Adipocyte (in vitro differentiated cells): Measurements from ENCODE around the gene STAG1.
"Not testable (repeated sequence)": the region's sequence is repeated elsewhere in the genome, so short reads cannot be mapped to it uniquely, and the experiment has no call there.

Experiments
- DNase-seq: peaks from one replicate; pipeline ENCODE4 v3.0.0-alpha.2; 2015; ENCODE audit warnings: low read depth
- H3K27me3 ChIP-seq: replicated peaks from 2 replicates; pipeline ENCODE4 v1.7.0; 2013; ENCODE audit warnings: mild to moderate bottlenecking, low read length, moderate library complexity; ENCODE audit not compliant: control insufficient read depth, insufficient read depth
- H3K36me3 ChIP-seq: 2 replicates; pipeline ENCODE4 v1.7.0; 2013; ENCODE audit warnings: low read length, mild to moderate bottlenecking, moderate library complexity; ENCODE audit not compliant: control insufficient read depth, insufficient read depth, severe bottlenecking
- H3K4me1 ChIP-seq: 2 replicates; pipeline ENCODE4 v1.7.0; 2013; ENCODE audit warnings: mild to moderate bottlenecking, low read length, moderate library complexity; ENCODE audit not compliant: control insufficient read depth, insufficient read depth
- H3K4me3 ChIP-seq: 2 replicates; pipeline ENCODE4 v1.7.0; 2013; ENCODE audit warnings: mild to moderate bottlenecking, low read length, moderate library complexity
- H3K9ac ChIP-seq: 2 replicates; pipeline ENCODE4 v1.7.0; 2013; ENCODE audit warnings: mild to moderate bottlenecking, low read length, moderate library complexity
- H3K9me3 ChIP-seq: 2 replicates; pipeline ENCODE4 v1.7.0; 2013; ENCODE audit warnings: mild to moderate bottlenecking, low read length, moderate library complexity; ENCODE audit not compliant: control insufficient read depth

STAG1 gene

DNA sequence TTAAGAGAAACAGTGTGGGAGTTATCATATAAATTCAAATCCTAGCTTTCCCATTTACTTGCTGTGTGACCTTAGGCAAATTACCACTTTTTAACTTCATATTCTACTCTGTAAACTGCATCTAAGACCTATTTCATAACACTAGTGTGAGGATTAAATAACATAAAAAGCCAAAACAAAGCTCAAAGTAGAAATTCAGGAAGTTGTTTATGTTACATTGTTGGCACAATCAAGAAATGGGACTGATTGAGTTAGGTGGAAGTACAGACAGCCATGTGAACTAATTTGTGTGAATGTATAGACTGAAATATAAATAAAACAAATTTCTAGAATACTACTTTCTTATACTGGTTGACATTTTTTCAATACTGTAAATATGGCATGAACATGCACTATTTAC lies 131.7 kb downstream of the STAG1 start:
- peaks cover 22% of the 10 kb centered on the region for H3K4me1 ChIP-seq
- H3K27me3 ChIP-seq: no peaks in the 10 kb centered on the region
- no peaks in the 10 kb centered on the region for H3K9me3 ChIP-seq
- no peak overlapping the region for H3K9ac ChIP-seq
- no peak for DNase-seq
- H3K4me3 ChIP-seq: no peak overlapping the region
- H3K36me3 ChIP-seq: no peaks in the 10 kb centered on the region

DNA sequence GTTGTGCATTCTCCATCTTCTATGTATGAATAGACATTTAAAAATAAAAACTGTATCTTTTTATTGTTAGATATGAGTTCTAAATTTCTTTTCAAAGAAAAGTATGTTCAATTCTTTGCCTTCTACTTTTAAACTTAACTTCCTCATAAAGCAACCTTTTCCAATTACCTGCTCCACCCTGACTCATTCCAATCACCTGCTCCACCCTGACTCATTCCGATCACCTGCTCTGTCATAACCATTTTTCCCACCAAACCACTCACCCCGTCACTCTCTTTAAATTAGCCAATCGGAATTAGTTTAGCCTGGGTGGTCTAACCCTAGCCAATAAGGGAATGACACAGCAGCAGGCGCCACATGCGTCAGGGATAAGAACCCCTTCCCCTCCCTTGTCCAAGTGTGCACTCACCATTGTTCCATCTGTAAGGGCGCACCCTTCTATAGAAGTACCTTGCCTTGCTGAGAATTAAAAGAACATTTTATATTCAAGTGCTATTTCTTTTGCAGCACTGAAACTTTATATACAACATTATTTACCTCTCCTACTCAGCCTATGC lies 134.1 kb downstream of the STAG1 start:
- H3K4me3 ChIP-seq, H3K27me3 ChIP-seq, DNase-seq, H3K9me3 ChIP-seq, H3K9ac ChIP-seq, H3K36me3 ChIP-seq: not testable (repeated sequence)
- peaks cover 13% of the 10 kb centered on the region for H3K4me1 ChIP-seq

DNA sequence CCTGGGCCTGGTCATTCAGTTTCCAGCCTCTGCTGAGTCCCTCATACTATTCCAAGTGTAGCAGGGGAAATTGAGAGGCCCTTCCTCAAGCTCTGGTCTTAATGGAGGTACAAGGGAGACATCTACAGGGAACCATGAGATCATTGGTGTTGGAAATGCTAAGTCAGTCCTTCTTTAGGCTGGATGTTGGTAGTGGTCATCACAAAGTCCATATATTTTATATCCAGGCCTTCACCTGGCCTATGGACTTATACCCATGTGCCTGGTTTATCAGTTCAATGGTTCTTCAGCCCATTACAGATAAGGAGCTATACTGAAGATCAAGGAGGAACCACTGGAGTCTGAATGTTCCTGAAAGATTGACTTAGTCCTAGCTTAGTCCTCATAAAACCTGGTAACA lies 135.0 kb downstream of the STAG1 start:
- Histone ChIP-seq H3K4me3 (no peak overlapping the region), H3K36me3 (no peaks in the 10 kb centered on the region), H3K27me3 (no peaks in the 10 kb centered on the region), H3K9me3 (no peaks in the 10 kb centered on the region), H3K9ac (no peak overlapping the region), H3K4me1 (peaks cover 19% of the 10 kb centered on the region)
- no peak for DNase-seq

DNA sequence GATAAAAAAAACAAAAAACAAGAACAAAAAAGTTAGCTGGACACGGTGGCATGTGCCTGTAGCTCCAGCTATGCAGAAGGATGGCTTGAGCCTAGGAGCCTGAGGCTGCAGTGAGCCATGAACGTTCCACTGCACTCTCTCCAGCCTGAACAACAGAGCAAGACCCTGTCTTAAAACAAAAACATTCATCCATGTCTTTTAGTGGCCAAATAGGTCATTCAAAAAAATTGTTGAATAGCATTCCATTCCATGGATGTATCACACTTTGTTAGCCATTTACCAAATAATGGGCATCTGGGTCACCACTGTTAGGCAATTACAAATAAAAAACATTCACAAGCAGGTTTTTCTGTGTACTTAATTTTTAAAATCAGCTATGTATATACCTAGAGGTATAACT lies 139.7 kb downstream of the STAG1 start:
- H3K27me3 ChIP-seq: no peaks in the 10 kb centered on the region
- no peak overlapping the region for H3K4me3 ChIP-seq
- DNase-seq: no peak
- no peak overlapping the region for H3K9ac ChIP-seq
- H3K9me3 ChIP-seq: no peaks in the 10 kb centered on the region
- H3K36me3 ChIP-seq: no peaks in the 10 kb centered on the region
- peaks cover 15% of the 10 kb centered on the region for H3K4me1 ChIP-seq

DNA sequence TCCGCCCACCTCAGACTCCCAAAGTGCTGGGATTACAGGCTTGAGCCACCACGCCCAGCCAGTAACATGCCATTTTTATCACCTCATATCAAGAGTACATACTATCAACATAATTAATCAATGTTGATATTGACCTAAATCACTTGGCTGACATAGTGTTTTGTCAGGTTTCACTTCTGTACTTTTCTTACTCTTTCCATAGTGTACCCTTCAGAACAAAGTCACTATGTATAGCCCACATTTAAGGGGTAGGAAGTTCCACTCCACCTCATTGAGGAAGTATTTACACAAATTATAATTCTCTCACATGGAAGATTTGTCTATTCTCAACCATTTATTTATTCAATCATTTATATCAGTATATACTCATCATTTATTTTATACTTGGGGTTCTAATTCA lies 145.2 kb downstream of the STAG1 start:
- peaks cover 9% of the 10 kb centered on the region for H3K36me3 ChIP-seq
- H3K27me3 ChIP-seq: no peaks in the 10 kb centered on the region
- DNase-seq: no peak
- no peak overlapping the region for H3K4me3 ChIP-seq
- H3K9ac ChIP-seq: no peak overlapping the region
- no peaks in the 10 kb centered on the region for H3K4me1 ChIP-seq
- no peaks in the 10 kb centered on the region for H3K9me3 ChIP-seq

DNA sequence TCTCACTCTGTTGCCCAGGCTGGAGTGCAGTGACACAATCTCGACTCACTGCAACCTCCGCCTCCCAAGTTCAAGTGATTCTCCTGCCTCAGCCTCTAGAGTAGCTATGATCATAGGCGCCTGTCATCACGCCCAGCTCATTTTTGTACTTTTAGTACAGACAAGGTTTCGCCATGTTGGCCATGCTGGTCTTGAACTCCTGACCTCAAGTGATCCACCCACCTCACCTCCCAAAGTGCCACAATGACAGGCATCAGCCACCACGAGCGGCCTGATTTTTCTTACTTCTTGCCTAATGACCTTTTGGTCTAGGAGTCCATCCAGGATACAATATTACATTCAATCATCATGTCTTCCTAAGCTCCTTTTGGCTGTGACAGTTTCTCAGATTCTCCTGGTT lies 146.0 kb downstream of the STAG1 start:
- not testable (repeated sequence) for DNase-seq, H3K4me3 ChIP-seq, H3K27me3 ChIP-seq, H3K9ac ChIP-seq, H3K4me1 ChIP-seq, H3K9me3 ChIP-seq
- peaks cover 12% of the 10 kb centered on the region for H3K36me3 ChIP-seq

DNA sequence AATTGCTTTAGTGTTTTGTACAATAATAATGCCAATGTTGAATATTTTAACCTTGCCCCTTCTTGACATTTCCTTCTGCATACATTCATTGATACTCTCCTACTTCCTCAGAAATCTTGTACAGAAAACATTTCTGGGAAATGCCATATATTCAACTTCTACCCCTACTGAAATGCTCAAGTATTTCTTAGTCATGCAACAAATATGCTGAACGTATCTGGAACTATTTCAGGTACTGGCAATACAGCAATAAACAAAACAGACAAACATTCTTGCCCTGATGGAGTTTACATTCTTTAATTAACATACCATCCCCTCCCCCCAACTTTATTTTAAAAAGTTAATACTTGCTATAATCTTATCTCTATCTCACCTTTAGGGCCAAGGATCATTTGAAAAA lies 147.2 kb downstream of the STAG1 start:
- no peaks in the 10 kb centered on the region for H3K4me1 ChIP-seq
- DNase-seq: no peak
- H3K9me3 ChIP-seq: no peaks in the 10 kb centered on the region

DNA sequence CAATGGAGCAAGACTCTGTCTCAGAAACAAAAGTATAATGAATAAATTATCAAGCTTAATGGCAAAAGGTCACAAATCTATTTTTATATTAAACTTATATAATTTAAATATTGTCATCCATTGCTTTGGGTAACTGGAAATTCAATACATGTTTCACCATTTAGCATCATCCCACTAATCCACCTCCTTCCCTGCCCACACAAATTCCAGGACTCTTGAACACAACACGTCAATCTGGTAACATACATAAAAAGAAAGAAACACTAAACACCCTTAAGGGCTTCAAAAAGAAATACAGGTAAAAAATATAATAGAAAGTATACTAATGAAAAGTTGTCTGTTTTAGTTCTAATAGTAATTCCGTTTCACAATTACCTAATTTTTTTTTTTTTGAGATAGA lies 149.4 kb downstream of the STAG1 start:
- H3K9me3 ChIP-seq: no peaks in the 10 kb centered on the region

More for the DNA sequence above, 147.2 kb downstream of the STAG1 start:
- Histone ChIP-seq H3K27me3 (no peaks in the 10 kb centered on the region), H3K4me3 (no peak overlapping the region), H3K9ac (no peak overlapping the region), H3K36me3 (peaks cover 12% of the 10 kb centered on the region)

DNA sequence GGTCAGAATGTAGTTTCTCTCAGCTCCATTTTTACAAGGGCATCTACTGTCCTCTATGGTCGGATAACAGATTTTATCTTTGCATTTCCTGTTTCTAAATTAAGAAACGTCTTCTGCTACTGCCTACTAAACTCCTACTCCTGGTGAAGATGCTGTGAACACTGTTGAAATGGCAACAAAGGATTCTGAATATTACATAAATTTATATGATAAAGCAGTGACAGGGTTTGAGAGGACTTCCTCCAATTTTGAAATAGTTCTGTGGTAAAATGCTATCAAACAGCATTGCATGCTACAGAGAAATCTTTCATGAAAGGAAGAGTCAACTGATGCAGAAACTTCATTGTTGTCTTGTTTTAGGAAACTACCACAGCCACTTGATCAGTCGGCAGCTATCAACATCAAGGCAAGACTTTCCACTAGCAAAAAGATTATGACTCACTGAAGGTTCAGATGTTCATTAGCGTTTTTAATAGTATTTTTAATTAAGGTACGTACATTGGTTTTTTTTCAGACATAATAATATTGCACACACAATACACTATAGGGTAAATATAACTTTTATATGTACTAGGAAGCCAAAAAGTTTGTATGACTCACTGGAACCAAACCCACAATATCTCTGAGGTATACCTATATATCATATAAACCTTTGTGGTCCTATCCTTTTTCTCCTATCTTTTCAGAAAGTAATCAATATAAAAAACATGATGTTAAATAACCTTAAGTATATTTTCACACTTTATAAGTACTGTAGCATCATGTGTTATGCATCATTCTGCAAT lies 156.1 kb downstream of the STAG1 start:
- Histone ChIP-seq H3K27me3 (no peaks in the 10 kb centered on the region), H3K4me3 (no peak overlapping the region), H3K9ac (no peak overlapping the region), H3K9me3 (no peaks in the 10 kb centered on the region), H3K4me1 (peaks cover 6% of the 10 kb centered on the region), H3K36me3 (peaks cover 2% of the 10 kb centered on the region)
- DNase-seq: no peak

More for the DNA sequence above, 149.4 kb downstream of the STAG1 start:
- Histone ChIP-seq H3K4me1 (no peaks in the 10 kb centered on the region), H3K27me3 (no peaks in the 10 kb centered on the region), H3K36me3 (peaks cover 12% of the 10 kb centered on the region), H3K9ac (no peak overlapping the region), H3K4me3 (no peak overlapping the region)
- DNase-seq: peak; percentile 20

DNA sequence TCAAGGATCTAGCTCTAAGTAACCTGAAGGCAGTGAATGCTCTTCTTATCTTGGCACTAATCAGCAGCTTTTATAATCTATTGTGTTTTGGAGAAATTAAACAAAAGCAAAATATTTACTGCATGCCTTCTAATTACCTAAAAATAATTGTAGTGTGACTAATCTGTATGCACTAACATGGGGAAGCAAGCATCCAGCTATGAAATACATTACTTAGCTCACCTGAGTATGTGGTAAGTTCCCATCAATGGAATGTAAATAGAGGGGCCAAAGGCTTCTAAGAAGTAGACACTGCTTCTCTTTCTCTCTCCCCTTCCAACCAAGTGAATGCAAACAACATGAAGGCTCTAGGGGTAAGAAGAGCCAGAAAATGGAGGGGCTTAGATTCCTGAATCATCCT lies 165.6 kb downstream of the STAG1 start:
- no peak overlapping the region for H3K9ac ChIP-seq
- no peak for DNase-seq
- H3K4me3 ChIP-seq: no peak overlapping the region
- no peaks in the 10 kb centered on the region for H3K9me3 ChIP-seq
- no peaks in the 10 kb centered on the region for H3K27me3 ChIP-seq
- peaks cover 17% of the 10 kb centered on the region for H3K4me1 ChIP-seq
- peaks cover 3% of the 10 kb centered on the region for H3K36me3 ChIP-seq

DNA sequence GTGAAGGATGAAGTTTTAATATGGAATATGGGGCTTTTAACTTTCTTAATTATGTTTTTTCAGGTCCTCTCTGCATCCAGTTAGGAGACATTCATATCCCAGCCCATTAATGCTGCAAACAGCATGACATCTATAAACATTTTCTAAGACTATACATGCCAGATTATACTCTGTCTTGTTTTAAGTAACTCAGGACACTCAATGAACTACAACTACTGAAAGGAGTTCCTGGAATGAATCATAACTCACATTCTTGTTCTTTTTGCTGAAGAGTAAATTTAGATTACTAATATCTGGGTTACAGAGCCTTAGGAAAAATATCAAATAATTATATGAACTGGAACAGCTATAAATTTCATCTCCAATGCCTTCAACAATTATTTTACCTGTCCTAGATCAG lies 167.4 kb downstream of the STAG1 start:
- Histone ChIP-seq H3K4me1 (peaks cover 17% of the 10 kb centered on the region), H3K36me3 (peaks cover 3% of the 10 kb centered on the region), H3K27me3 (no peaks in the 10 kb centered on the region), H3K4me3 (no peak overlapping the region), H3K9ac (no peak overlapping the region), H3K9me3 (no peaks in the 10 kb centered on the region)
- no peak for DNase-seq

DNA sequence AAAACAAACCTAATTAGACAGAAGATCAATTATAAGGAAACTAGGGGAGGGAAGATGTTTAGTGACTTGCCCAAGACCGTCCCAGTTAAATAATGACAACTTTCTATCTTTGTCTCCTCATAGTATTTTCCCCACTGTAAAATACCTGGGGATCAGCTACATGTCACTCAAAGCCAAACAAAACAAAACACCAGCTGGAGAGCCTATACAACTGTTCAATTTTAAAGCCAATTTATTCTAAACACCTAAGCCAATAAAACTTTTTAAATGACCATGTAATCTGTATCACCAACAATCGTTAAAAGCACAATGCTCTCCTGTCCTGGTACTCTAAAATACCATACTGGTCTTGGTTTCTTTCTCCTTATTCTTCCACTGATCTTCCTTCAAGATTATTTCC lies 168.4 kb downstream of the STAG1 start:
- Histone ChIP-seq H3K4me3 (no peak overlapping the region), H3K9me3 (no peaks in the 10 kb centered on the region), H3K27me3 (no peaks in the 10 kb centered on the region), H3K36me3 (peaks cover 3% of the 10 kb centered on the region), H3K4me1 (peaks cover 17% of the 10 kb centered on the region), H3K9ac (no peak overlapping the region)
- no peak for DNase-seq
